ENCODE results near the gene RPLP2.

RPLP2 gene

DNA sequence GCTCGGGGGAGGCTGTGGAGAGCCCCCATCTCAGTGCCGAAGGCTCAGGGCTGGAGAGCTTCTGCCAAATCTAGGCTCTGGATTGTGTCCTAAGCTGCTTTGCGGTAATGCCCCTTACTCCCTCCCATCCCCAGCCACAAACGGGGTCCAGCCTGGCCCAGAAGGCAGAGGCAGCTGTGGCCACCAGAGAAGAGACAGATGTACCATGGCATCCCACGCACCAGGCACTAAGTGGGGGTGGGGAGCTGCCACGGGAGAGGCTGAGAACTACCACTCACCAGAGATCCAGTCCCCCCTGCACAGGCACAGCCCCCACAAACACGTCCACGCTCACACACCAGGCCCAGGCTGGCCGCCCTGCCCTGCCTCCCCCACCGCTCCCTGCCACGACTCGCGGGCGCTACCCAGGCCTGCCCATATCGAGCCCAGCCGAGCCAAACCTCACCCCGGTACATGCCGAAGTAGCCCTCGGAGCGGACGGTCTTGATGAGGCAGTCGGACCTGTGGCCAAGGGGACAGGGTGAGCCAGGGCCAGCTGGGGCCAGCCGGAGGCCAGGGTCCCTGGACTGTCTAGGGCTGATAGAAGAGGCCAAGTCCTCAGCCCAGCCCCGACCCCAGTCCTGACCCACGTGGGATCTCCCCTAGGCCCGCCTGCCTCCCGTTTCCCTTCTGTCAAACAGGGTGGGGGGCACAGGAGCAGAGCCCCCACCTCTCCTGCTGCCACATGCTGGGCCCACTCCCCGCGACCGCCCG lies 15.6 kb upstream of the RPLP2 start:
- no peak for DNase-seq (ENCODE audit: low spot score in 2 of 2)
- Mint-ChIP-seq H3K27ac (no peak overlapping the region), H3K4me1 (peaks cover 18% of the 10 kb centered on the region), H3K9me3 (no peaks in the 10 kb centered on the region), H3K4me3 (peak overlapping the region; percentile 86), H3K36me3 (peaks cover 36% of the 10 kb centered on the region)
- no peak for ATAC-seq

GRCh38 chr11:794766-795633 lies 14.8 kb upstream of the RPLP2 start:
- H3K27ac Mint-ChIP-seq: peak overlapping the region; percentile 86
- peak overlapping the region; percentile 86 for H3K4me3 Mint-ChIP-seq
- H3K4me1 Mint-ChIP-seq: peaks cover 18% of the 10 kb centered on the region
- no peak for ATAC-seq
- peaks cover 36% of the 10 kb centered on the region for H3K36me3 Mint-ChIP-seq
- H3K9me3 Mint-ChIP-seq: no peaks in the 10 kb centered on the region
- DNase-seq (ENCODE audit: low spot score in 2 of 2): no peak

GRCh38 chr11:795634-796564 lies 13.9 kb upstream of the RPLP2 start:
- Mint-ChIP-seq H3K27ac (peak overlapping the region; percentile 86), H3K4me3 (peak overlapping the region; percentile 86), H3K36me3 (peaks cover 30% of the 10 kb centered on the region), H3K9me3 (no peaks in the 10 kb centered on the region), H3K4me1 (peaks cover 18% of the 10 kb centered on the region)
- DNase-seq (ENCODE audit: low spot score in 2 of 2) (peak; percentile 54 to 84), ATAC-seq (peak; percentile 83)

GRCh38 chr11:796565-797295 lies 13.0 kb upstream of the RPLP2 start:
- DNase-seq (ENCODE audit: low spot score in 2 of 2): no peak

GRCh38 chr11:797296-798092 lies 12.3 kb upstream of the RPLP2 start:
- Mint-ChIP-seq H3K4me3 (peak overlapping the region; percentile 86), H3K9me3 (no peaks in the 10 kb centered on the region), H3K27ac (peak overlapping the region; percentile 80), H3K36me3 (peaks cover 23% of the 10 kb centered on the region), H3K4me1 (peaks cover 18% of the 10 kb centered on the region)
- DNase-seq (ENCODE audit: low spot score in 2 of 2) (peak; percentile 56 to 90), ATAC-seq (peak; percentile 66)

More at GRCh38 chr11:796565-797295, 13.0 kb upstream of the RPLP2 start:
- no peak for ATAC-seq
- no peaks in the 10 kb centered on the region for H3K9me3 Mint-ChIP-seq
- peak overlapping the region; percentile 86 for H3K27ac Mint-ChIP-seq
- peaks cover 30% of the 10 kb centered on the region for H3K36me3 Mint-ChIP-seq
- peak overlapping the region; percentile 86 for H3K4me3 Mint-ChIP-seq
- peaks cover 18% of the 10 kb centered on the region for H3K4me1 Mint-ChIP-seq

DNA sequence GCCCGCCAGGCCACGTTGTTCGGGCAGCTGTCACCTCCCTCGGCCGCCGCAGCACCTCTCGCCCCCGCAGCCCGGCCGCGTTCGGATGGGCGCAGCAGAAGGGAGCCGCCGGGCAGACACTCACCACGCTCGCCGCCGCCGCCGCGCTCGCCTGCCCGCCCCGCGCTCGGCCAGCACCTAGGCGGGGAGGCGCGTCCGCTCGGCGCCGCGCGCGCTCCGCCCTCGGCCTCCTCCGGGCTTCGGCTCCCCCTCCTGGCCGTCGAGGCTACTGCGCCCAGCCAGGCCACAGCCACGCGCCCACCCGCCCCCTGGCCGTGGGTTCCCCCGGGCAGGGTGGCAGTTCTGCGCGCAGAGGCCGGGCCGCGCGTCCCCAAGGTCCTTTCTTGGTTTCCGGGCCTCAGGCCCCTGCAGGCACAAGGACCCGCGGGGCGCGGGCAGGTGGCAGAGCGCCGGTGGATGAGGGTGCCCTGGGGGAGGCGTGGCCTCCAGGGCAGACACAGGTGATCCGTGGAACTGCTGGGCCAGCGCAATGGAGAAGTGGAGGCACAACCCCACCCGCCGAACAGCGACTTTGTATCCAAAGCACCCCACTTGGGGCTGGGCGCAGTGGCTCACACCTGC lies 11.6 kb upstream of the RPLP2 start, which contains the start of gene SLC25A22:
Gene SLC25A22 (minus strand): TSS at position 189 of the 621 bp plus-strand sequence. CDS start 3,275 bp downstream, outside the sequence.
- Mint-ChIP-seq H3K27ac (peak within 1 kb of the TSS; percentile 80), H3K9me3 (no peaks in the 10 kb centered on the region), H3K36me3 (peaks cover 23% of the 10 kb centered on the region), H3K4me1 (peaks cover 18% of the 10 kb centered on the region), H3K4me3 (peak within 1 kb of the TSS; percentile 86)
- ATAC-seq (peak; percentile 70), DNase-seq (ENCODE audit: low spot score in 2 of 2) (peak; percentile 94 to 96)

DNA sequence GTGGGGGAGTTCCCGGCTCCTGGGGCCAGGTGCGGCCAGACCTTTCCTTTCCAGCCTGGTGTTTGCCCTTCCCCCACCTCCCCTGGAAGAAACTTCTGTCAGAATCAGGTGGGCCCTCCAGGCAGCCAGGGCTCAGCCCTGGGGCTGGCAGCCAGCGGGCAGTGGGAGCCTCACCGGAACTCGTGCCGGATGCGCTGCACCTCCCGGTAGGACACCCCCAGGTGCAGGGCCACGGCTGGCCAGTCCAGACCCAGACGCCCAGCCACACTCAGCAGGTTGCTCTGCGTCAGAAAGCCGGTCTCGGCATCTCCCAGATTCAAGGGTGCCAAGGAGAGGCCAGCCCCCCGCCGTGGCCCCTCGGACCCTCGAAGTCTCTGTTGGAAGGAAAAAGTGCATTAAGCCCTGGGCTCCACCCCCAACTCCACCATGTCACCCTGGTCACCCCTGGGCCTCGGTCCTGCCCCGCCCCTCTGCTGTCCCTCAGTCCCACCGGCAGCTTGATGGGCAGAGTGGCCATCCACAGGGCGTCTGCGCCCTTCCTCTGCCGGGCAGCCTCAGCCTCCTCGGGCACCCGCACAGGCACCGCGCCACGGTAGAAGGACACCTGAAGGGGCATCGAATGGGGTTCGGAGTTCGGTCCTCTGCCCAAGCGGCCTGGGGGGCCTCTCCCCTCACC lies 10.0 kb upstream of the RPLP2 start:
- ATAC-seq: no peak
- H3K27ac Mint-ChIP-seq: no peak overlapping the region
- H3K4me3 Mint-ChIP-seq: no peak overlapping the region
- DNase-seq (ENCODE audit: low spot score in 2 of 2): no peak
- H3K4me1 Mint-ChIP-seq: peaks cover 24% of the 10 kb centered on the region
- H3K9me3 Mint-ChIP-seq: no peaks in the 10 kb centered on the region
- peaks cover 8% of the 10 kb centered on the region for H3K36me3 Mint-ChIP-seq

DNA sequence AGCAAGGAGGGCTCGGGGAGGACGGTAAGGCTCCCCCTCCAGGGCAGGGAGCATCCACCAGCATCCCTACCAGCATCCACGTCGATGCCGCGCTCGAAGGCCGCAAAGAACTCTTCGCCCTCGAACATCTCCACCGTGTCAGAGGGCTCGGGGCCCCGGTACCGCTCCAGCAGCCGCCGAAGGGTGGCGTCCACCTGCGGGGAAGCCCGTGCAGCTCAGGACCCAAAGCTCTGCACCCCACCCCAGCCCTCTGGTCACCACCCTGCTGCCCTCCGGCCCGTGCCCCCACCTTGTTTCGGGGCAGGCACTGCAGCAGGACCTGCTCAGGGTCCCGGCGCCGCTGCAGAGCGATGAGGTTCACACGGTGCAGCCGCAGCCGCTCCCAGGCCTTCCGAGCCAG lies 9.3 kb upstream of the RPLP2 start:
- H3K4me3 Mint-ChIP-seq: no peak overlapping the region
- no peak for ATAC-seq

GRCh38 chr11:801097-801780 lies 8.5 kb upstream of the RPLP2 start:
- Mint-ChIP-seq H3K36me3 (peaks cover 8% of the 10 kb centered on the region), H3K4me1 (peaks cover 19% of the 10 kb centered on the region), H3K9me3 (no peaks in the 10 kb centered on the region), H3K4me3 (no peak overlapping the region), H3K27ac (no peak overlapping the region)
- ATAC-seq (no peak), DNase-seq (ENCODE audit: low spot score in 2 of 2) (no peak)

More for the DNA sequence above, 9.3 kb upstream of the RPLP2 start:
- Mint-ChIP-seq H3K36me3 (peaks cover 8% of the 10 kb centered on the region), H3K4me1 (peaks cover 24% of the 10 kb centered on the region), H3K9me3 (no peaks in the 10 kb centered on the region), H3K27ac (no peak overlapping the region)
- DNase-seq (ENCODE audit: low spot score in 2 of 2): no peak

DNA sequence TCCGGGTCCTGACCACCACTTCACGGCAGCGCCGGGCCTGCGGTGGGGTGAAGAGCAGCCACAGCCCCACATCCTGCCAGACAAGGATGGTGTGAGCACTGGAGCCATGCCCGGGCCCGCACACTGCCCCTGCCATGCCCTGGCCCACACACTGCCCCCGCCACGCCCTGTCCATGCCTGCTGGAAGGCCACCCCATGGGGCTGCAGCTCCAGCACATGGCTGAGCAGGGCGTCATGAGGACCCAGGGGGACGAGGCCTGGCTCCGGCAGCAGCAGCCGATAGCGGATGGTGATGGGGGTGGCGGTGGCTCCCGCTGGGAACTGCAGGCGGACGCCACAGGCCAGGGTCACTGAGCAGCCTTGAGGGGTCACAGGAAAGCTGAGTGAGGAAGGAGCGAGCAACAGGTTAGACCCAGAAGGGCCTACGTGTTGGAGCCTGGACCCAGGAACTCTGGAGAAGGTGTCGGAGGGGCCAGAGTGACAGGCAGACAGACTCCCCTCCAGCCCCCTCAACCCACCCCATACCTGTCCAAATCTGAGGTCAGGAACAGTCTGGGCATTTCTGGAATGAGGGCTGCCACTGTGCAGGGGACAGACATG lies 7.6 kb upstream of the RPLP2 start:
- DNase-seq (ENCODE audit: low spot score in 2 of 2) (no peak), ATAC-seq (no peak)
- no peak overlapping the region for H3K27ac Mint-ChIP-seq
- no peaks in the 10 kb centered on the region for H3K9me3 Mint-ChIP-seq
- H3K4me1 Mint-ChIP-seq: peaks cover 10% of the 10 kb centered on the region
- peaks cover 4% of the 10 kb centered on the region for H3K36me3 Mint-ChIP-seq
- no peak overlapping the region for H3K4me3 Mint-ChIP-seq

DNA sequence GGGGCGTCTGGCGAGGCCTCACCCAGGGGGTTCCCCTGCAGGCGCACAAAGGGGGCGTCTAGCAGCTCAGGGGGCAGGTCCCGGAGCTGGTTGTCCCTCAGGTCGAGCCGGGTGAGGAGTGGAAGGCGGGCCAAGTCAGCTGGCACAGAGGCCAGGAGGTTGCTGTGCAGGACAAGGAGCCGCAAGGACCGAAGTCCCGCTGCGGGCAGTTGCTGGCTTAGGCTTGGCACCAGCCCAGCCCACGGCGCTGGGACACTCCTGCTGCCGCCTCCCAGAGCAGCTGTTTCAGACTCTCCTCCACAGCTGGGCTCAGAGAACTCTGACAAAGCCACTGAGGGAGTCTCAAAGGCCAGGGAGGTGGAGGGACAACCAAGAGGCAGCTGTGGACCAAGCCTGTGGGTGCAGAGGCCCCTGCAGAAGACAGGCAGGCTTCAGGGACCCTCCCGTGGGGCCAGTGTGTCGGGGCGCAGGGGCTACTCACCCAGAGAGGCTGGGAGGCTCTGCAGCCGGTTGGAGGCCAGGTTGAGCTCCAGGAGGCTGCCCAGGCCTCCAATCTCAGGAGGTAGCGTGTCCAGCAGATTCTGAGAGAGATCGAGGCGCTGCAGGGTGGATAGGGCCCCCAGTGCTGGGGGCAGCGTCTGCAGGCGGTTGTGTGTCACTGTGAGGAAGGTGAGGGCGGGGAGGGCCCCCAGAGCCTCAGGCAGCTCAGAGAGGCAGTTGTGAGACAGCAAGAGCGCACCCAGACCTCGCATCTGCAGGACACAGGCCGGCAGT lies 6.9 kb upstream of the RPLP2 start:
- no peak overlapping the region for H3K27ac Mint-ChIP-seq
- H3K9me3 Mint-ChIP-seq: no peaks in the 10 kb centered on the region
- peak overlapping the region; percentile 74 for H3K4me3 Mint-ChIP-seq
- H3K4me1 Mint-ChIP-seq: peaks cover 9% of the 10 kb centered on the region
- DNase-seq (ENCODE audit: low spot score in 2 of 2): no peak
- H3K36me3 Mint-ChIP-seq: no peaks in the 10 kb centered on the region
- ATAC-seq: no peak

- no peak for ATAC-seq
- Mint-ChIP-seq H3K4me1 (peaks cover 12% of the 10 kb centered on the region), H3K9me3 (no peaks in the 10 kb centered on the region), H3K4me3 (peak overlapping the region; percentile 74), H3K27ac (no peak overlapping the region), H3K36me3 (no peaks in the 10 kb centered on the region)
- DNase-seq (ENCODE audit: low spot score in 2 of 2): no peak
Observed at GRCh38 chr11:803467-803742, 6.4 kb upstream of the RPLP2 start.
